Fibroblast of peridontal ligament (primary cell): Measurements from ENCODE around the gene ADCY7.

Source experiments
- DNase-seq: peaks from one replicate; pipeline ENCODE4 v3.0.0-alpha.2; 2010; ENCODE audit errors: extremely low read depth

The ADCY7 gene

GRCh38 chr16:50313596-50314478 is 47.5 kb downstream of the ADCY7 start:
- no peak for DNase-seq

GRCh38 chr16:50314665-50315064 is 48.3 kb downstream of the ADCY7 start:
- no peak for DNase-seq

GRCh38 chr16:50315346-50315997 is 49.1 kb downstream of the ADCY7 start:
- no peak for DNase-seq

GRCh38 chr16:50316102-50316847 is 49.9 kb downstream of the ADCY7 start:
- DNase-seq = no peak

GRCh38 chr16:50316848-50317630 is 50.7 kb downstream of the ADCY7 start:
- no peak for DNase-seq

GRCh38 chr16:50318796-50319578 is 52.6 kb downstream of the ADCY7 start:
- no peak for DNase-seq

- DNase-seq = no peak
Observed at GRCh38 chr16:50320310-50320709, 54.0 kb downstream of the ADCY7 start.

GRCh38 chr16:50322333-50322732 is 56.0 kb downstream of the ADCY7 start:
- no peak for DNase-seq

GRCh38 chr16:50323335-50324011 is 57.1 kb downstream of the ADCY7 start:
- DNase-seq = peak; percentile 73

- no peak for DNase-seq
Observed at GRCh38 chr16:50324345-50324744, 58.0 kb downstream of the ADCY7 start.

- no peak for DNase-seq
Observed at GRCh38 chr16:50326264-50326663, 59.9 kb downstream of the ADCY7 start.

GRCh38 chr16:50326835-50327465 is 60.6 kb downstream of the ADCY7 start:
- DNase-seq = peak; percentile 49

GRCh38 chr16:50329446-50330189 is 63.3 kb downstream of the ADCY7 start:
- DNase-seq = no peak

- no peak for DNase-seq
Observed at GRCh38 chr16:50331570-50331969, 65.2 kb downstream of the ADCY7 start.

- DNase-seq = no peak
Observed at GRCh38 chr16:50332599-50332998, 66.2 kb downstream of the ADCY7 start.

GRCh38 chr16:50334106-50334975 is 68.0 kb downstream of the ADCY7 start:
- DNase-seq = peak; percentile 18

- DNase-seq = no peak
Observed at GRCh38 chr16:50335196-50335958, 69.0 kb downstream of the ADCY7 start.
